Measurements from ENCODE around the gene TMEM184B. TPM values are rescaled to one million over a fixed set of nuclear protein-coding genes. Genes with fewer than 3 reads are reported as not detected.

TMEM184B gene
- polyA plus RNA-seq, 4 donors = 37.9 to 45.4 (median 40.9) TPM

GRCh38 chr22:38213319-38213989 lies 59.4 kb downstream of the TMEM184B start:
- DNase-seq (ENCODE audit: low read depth in 4 of 4, low spot score in 3 of 4) = no peak

- DNase-seq (ENCODE audit: low read depth in 4 of 4, low spot score in 3 of 4) = no peak
Measured at GRCh38 chr22:38212442-38212841, 60.4 kb downstream of the TMEM184B start.

DNA sequence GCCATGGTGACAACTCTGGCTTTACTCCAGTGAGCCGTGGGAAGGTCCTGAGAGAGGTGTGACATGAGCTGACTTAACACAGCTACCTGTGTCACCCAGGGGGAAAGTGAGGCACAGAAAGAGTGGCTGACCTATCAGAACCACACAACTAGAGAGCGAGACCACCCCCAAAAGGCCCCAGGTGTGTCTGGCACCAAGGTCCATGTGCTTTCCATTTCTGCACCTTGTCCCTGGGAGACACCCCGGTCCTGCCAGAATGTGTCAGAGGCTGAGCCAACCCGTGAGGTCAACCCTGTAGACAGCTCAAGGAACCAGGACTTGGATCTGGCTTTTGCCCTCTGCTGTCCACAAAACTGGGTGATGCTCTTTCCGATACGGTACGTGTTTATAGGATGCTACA lies 61.3 kb downstream of the TMEM184B start:
- no peak for DNase-seq (ENCODE audit: low read depth in 4 of 4, low spot score in 3 of 4)

DNA sequence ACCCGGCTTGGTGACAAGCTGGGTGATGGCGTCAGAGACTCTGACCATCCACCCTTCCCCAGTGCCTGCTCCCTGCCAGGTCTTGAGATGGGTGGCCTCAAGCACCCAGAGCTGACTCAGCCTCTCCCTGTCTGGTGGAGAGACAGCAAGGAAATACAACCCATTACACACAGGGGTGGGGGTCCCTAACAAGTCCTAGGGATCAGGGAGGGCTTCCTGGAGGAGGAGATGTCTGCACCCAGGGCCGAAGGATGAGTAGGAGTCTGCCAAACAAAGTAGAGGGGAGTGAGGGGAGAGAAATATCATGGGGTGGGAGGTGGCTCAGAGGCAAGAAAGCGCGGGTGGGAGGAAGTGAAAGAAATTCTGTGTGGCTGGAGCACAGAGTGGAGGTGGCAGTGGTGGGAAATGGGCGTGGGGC lies 64.2 kb downstream of the TMEM184B start:
- no peak for DNase-seq (ENCODE audit: low read depth in 4 of 4, low spot score in 3 of 4)

DNA sequence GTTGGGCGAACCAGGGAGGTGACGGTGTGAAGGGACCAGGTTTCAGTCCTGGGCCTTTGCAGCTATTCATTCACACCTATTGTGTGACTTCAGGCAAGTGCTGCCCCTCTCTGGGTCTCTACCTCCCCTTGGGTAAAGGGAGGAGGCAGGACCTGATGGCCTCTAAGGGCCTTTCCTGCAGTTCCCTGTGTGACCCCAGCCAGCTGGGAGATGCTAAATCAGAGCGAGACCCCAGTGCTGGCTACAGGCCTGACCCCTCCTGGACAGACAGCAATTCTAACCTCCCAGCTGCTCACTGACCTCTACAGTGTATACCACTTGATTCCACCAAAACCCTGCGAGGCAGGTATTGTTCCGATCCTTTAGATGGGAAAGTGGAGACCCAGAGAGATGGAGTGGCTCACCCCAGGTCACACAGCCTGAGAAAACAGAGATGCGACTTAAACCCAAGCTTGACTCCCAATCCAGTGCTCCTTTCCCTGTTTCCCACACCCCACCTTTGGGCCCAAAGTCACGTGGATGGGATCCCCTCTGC lies 64.8 kb downstream of the TMEM184B start:
- DNase-seq (ENCODE audit: low read depth in 4 of 4, low spot score in 3 of 4) = no peak

DNA sequence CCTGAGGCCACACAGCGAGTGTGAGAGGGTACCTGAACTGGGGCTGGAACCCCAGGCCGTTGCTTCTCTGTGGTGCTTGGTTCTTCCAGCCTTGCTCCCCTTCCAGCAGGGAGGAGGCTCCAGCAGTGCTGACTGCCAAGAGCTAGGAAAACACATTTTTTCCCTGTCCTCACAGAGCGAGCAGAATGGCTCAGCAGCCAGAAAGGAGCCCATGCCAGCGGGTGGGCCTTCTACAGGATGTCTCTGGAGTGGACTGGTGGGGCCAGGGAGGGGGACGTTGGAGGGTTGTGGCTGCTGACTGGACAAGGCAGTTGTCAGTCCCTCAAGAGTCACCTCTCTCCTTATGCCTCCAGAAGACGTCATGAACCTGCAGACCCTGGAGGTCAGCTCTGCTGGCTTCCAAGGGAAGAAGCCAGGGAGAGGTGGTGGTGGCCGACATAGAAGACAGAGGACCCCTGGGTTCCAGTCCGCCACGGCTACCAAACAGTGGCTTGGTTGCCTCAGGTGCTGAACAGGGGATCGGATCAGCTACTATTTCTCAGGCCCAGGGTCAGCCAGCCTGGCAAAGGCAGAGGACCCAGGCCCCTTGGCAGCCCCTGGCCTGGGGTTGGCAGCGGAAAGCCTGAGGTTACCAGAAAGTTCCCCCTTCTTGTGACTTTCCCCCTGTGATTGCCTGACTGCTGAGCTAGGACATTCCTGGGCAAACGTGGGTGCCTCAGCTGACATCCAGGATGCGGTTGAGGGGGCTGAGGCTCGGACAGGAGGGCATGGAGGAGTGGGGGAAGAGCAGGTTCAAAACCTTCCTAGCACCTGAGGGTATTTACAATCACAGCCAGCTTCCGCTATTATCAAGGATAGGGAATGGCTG lies 67.3 kb downstream of the TMEM184B start:
- no peak for DNase-seq (ENCODE audit: low read depth in 4 of 4, low spot score in 3 of 4)

DNA sequence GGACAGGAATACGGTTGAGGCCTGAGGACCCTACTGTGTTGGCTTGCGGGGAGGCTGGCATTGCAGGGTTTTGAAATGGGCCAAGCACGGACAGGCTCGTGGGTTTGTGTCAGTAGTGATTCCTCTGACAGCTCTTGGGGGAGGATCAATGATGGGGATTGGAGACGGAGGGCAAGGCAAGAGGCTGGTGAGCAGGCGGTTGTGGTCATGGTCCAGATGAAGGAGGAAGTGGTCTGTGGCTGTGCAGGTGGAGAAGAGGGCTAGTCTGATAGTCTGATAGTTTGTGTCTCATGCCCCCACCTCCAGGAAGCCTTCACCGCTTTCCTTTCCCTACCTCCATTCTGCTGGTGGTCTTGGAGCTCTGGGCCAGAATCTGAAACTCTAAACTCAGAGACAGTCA lies 68.0 kb downstream of the TMEM184B start:
- no peak for DNase-seq (ENCODE audit: low read depth in 4 of 4, low spot score in 3 of 4)

DNA sequence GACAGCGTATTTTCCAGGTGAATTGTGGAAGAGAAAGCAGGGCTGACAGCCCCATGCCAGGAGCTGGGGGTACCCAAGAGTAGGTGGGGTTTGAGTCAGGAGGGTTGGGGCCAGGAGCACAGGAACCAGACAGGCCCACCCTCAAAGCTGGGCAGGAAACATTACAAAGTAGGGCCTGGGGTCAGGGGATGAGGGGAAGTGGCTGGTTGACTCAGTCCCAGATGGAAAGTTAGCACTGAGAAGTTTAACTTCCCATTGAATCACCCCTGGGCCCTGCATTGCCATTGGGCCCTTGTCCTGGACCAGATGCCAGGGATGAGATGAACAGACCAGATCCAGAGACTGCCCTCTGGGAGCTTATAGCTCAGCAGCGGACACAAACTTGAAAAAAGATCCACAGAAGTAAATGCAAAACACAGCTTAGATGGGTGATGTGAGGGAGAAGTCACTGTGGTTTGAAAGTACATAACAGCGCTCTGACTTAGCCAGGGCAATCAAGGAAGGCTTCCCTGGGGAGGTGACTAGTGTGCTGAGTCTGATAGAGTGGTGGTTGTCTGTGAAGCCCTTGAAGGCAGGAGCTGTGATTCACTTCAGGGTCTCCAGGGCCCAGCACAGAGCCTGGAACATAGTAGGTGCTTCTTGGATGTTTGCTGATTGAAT lies 68.8 kb downstream of the TMEM184B start:
- DNase-seq (ENCODE audit: low read depth in 4 of 4, low spot score in 3 of 4) = no peak

GRCh38 chr22:38203090-38203810 lies 69.6 kb downstream of the TMEM184B start:
- DNase-seq (ENCODE audit: low read depth in 4 of 4, low spot score in 3 of 4) = no peak

DNA sequence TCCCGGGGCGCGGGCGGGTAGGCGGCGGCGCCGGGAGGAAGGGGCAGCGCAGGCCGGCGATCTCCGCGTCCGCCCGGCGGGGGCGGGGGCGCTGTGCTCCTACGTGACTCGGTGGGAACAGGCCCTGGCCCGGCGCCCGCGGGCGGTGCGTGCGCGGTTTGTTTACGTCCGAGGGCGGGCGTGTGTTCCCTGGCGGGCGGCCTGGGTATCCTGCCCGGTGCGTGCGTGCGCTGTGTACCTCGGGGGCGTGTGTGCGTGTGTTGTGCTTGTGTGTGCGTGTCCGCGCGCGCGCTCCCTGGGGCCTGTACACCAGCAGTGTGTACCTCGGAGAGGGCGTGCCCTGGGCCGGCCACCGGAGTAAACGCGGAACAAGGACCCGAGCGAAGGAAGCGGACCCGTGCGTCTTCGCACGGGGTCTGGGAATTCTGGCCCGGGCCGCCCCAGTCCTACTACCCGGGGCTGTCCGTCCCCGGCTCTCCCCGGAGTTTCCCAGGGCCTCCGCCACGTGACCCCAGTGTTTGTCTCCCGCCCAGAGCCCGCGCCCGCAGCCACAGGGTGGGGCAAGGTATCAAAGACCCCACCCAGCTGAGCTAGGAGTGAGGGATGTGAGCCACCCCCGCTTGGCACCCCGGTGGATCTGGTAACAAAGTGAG lies 70.2 kb downstream of the TMEM184B start:
- peak in 2 of 4 donors; percentile 47 to 57 for DNase-seq (ENCODE audit: low read depth in 4 of 4, low spot score in 3 of 4)

- peak; percentile 88 to 91 (median 90) for DNase-seq (ENCODE audit: low read depth in 4 of 4, low spot score in 3 of 4)
Measured at GRCh38 chr22:38201711-38202436, 70.9 kb downstream of the TMEM184B start, which contains the start of gene MAFF. Gene MAFF, plus strand, starts transcription at chr22:38201994. Its CDS starts 11,860 bp downstream, at chr22:38213854.

DNA sequence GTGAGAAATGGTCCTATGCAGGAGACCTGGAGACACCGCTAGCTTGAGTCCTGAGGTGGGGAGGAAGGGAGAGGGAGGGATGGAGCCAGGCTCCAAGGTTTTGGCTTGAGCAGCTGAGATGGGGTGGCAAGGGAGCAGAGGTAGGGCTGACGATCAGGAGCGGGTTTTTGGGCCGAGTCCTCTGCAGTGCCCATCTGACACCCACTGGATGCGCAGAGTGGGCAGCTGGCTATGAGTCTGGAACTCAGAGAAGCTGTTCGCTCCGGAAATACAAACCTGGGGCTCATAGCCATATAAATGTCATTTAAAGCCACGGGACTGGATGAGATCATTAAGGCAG lies 71.5 kb downstream of the TMEM184B start:
- DNase-seq (ENCODE audit: low read depth in 4 of 4, low spot score in 3 of 4) = no peak

DNA sequence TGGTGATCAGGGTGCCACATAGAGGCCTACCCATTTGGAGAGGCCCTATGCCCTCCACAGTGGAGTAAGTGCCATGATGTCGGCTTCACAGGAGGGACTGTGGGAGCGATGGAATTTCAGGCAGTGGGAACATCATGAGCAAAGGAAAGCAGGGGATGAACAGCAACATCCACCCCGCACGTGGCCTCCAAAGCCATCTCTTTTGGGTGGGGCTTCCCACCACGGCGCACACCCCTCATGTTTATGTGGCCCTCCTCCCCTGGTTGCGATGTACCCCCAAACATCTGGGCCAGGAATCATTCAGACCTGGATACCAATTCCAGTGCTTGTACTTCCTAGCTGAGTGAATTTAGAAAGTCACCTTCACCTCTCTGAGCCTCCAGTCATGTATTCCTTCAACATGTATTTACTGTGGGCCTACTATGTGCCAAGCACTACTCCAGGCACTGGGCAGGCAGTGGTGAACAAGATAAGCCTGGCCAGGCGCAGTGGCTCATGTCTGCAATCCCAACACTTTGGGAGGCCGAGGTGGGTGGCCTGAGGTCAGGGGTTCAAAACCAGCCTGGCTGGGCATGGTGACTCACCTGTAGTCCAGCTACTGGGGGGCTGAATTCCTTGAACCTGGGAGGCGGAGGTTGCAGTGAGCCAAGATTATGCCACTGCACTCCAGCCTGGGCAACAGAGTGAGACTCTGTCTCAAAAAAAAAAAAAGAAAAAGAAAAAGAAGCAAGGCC lies 72.8 kb downstream of the TMEM184B start:
- no peak for DNase-seq (ENCODE audit: low read depth in 4 of 4, low spot score in 3 of 4)

- no peak for DNase-seq (ENCODE audit: low read depth in 4 of 4, low spot score in 3 of 4)
Measured at GRCh38 chr22:38196791-38197419, 75.9 kb downstream of the TMEM184B start.

- no peak for DNase-seq (ENCODE audit: low read depth in 4 of 4, low spot score in 3 of 4)
Measured at GRCh38 chr22:38193580-38193979, 79.2 kb downstream of the TMEM184B start.

DNA sequence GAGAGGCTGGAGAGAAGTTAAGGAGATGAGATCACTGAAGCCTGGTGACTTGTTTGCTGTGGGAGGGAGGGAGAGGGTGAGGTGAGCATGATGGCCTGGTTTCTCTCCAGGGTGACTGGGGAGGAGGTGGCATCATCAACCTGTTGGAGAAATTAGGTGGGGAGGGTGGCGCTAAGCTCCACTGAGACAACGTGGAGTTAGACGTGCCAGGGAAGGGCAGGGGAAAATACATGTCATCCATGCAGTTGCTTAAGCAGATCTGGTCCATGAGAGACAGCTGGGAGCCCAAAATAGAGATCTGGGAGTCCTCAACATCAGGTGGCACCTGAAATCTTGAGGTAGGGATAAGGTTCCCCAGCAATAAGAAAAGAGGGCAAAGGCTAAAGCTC lies 80.3 kb downstream of the TMEM184B start:
- DNase-seq (ENCODE audit: low read depth in 4 of 4, low spot score in 3 of 4) = no peak

DNA sequence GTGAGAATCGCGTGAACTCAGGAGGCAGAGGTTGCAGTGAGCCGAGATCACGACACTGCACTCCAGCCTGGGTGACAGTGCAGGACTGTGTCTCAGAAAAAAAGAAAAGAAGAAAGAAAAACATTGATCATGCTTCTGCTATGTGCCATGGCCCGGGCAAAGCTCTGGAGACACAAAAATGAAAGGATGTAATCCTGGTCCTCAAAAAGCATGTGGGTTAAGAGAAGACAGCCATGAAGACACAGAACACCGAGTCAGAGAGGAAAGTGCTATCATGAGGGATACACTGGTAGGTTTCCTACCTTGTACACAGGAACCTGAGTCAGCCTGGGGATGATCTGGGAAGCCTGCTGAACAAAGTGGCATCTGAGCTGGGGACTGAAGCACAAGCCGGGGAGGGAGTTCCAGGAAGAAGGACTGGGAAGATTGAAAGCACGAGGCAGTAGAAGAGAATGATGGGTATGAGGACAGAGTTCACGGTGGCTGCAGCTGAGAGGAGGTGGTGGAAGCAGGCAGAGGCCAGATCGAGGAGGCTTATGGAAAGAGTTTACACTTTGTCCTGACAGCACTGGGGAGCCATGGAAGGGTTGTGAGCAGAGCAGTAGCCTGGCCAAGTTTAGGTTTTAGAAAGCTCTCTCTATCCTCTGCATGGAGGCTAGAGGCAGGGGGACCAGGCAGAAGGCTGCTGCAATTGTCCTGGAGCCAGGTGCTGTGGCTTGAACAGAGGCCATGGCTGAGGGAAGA lies 80.9 kb downstream of the TMEM184B start:
- DNase-seq (ENCODE audit: low read depth in 4 of 4, low spot score in 3 of 4) = no peak

DNA sequence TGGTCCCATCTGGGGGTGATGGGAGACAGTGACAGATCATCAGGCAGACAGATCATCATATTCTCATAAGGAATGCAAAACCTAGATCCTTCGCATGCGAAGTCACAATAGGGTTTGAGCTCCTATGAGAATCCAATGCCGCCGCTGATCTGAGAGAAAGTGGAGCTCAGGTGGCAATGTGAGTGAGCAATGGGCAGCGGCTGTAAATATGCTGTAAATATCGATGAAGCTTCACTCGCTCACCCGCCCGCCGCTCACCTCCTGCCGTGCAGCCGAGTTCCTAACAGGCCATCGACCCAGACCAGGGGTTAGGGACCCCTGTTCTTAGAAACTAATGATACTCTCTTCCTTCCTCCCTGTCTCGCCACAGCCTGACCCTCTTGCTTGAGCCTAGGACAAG lies 81.8 kb downstream of the TMEM184B start:
- DNase-seq (ENCODE audit: low read depth in 4 of 4, low spot score in 3 of 4) = no peak
